WTC11 (cell line): ENCODE results near the gene FGD5. TPM values are rescaled to one million over a fixed set of nuclear protein-coding genes. Genes with fewer than 3 reads are reported as not detected.

ENCODE experiments used
- ATAC-seq: fragments of 200-7000 bp; cut with Tn5 transposase; 2 replicates; pipeline ENCODE4 v1.10.0; 2021; ENCODE audit warnings: mild to moderate bottlenecking, moderate library complexity
- CTCF ChIA-PET: fragments of 300-600 bp; sonication (Branson Sonifier 250); formaldehyde crosslinking; loops from one replicate; lab custom pipeline; 2021; ENCODE audit warnings: antibody characterized with exemption; lab: Charles Lee
- POLR2A ChIA-PET: fragments of 350-600 bp; sonication (Branson Sonifier 250); formaldehyde crosslinking; loops from one replicate; lab custom pipeline; 2021; ENCODE audit warnings: antibody characterized with exemption; lab: Charles Lee
- DNase-seq: peaks from one replicate; pipeline ENCODE4 v3.0.0; 2021; ENCODE audit warnings: low spot score
- H3K27ac Mint-ChIP-seq: 2 replicates; pipeline ENCODE4 v1.8.0; 2021; ENCODE audit warnings: mixed read lengths
- H3K27me3 Mint-ChIP-seq: 2 replicates; pipeline ENCODE4 v1.8.0; 2021; ENCODE audit warnings: low read depth, mild to moderate bottlenecking, moderate library complexity, mixed read lengths
- H3K36me3 Mint-ChIP-seq: 2 replicates; pipeline ENCODE4 v1.8.0; 2021; ENCODE audit warnings: mixed read lengths
- H3K4me1 Mint-ChIP-seq: 2 replicates; pipeline ENCODE4 v1.8.0; 2022; ENCODE audit warnings: mixed read lengths
- H3K4me3 Mint-ChIP-seq: 2 replicates; pipeline ENCODE4 v1.8.0; 2021; ENCODE audit warnings: mild to moderate bottlenecking, moderate library complexity, mixed read lengths
- H3K9me3 Mint-ChIP-seq: 2 replicates; pipeline ENCODE4 v1.8.0; 2021; ENCODE audit warnings: mixed read lengths
- IRF2 ChIP-seq: sonication (generic); formaldehyde crosslinking; IDR thresholded peaks from 2 replicates; pipeline ENCODE4 v1.8.0; 2022; ENCODE audit warnings: low read depth, missing genetic modification reagents, borderline replicate concordance
- JUN ChIP-seq: sonication (generic); formaldehyde crosslinking; IDR thresholded peaks from 2 replicates; pipeline ENCODE4 v1.8.0; 2023; ENCODE audit warnings: mild to moderate bottlenecking, missing genetic modification reagents
- MXD4 ChIP-seq: fragments of 250-450 bp; sonication (Bioruptor Pico); IDR thresholded peaks from 2 replicates; pipeline ENCODE4 v1.8.0; 2021; ENCODE audit warnings: mild to moderate bottlenecking, moderate library complexity, borderline replicate concordance
- MYBL2 ChIP-seq: sonication (generic); formaldehyde crosslinking; IDR thresholded peaks from 2 replicates; pipeline ENCODE4 v1.8.1; 2023; ENCODE audit warnings: mild to moderate bottlenecking, moderate library complexity, missing genetic modification reagents
- NFATC4 ChIP-seq: fragments of 250-450 bp; sonication (Bioruptor Pico); IDR thresholded peaks from 2 replicates; pipeline ENCODE4 v1.9.0; 2021; ENCODE audit warnings: mild to moderate bottlenecking
- RORB ChIP-seq: fragments of 250-450 bp; sonication (Bioruptor Pico); IDR thresholded peaks from 2 replicates; pipeline ENCODE4 v1.9.0; 2021; ENCODE audit warnings: mild to moderate bottlenecking
- SP1 ChIP-seq: sonication (generic); formaldehyde crosslinking; conservative IDR thresholded peaks from 2 replicates; pipeline ENCODE4 v1.8.1; 2022; ENCODE audit warnings: missing genetic modification reagents
- TEAD1 ChIP-seq: sonication (generic); formaldehyde crosslinking; IDR thresholded peaks from 2 replicates; pipeline ENCODE4 v1.8.0; 2022; ENCODE audit warnings: mild to moderate bottlenecking, missing genetic modification reagents
- TEAD4 ChIP-seq: sonication (generic); formaldehyde crosslinking; IDR thresholded peaks from 2 replicates; pipeline ENCODE4 v1.8.0; 2022; ENCODE audit warnings: mild to moderate bottlenecking, missing genetic modification reagents
- ZNF219 ChIP-seq: sonication (generic); formaldehyde crosslinking; IDR thresholded peaks from 2 replicates; pipeline ENCODE4 v1.8.0; 2023; ENCODE audit warnings: missing genetic modification reagents, mild to moderate bottlenecking, borderline replicate concordance
- ZNF671 ChIP-seq: fragments of 250-450 bp; sonication (Bioruptor Pico); IDR thresholded peaks from 2 replicates; pipeline ENCODE4 v1.8.0; 2021; ENCODE audit warnings: mild to moderate bottlenecking
- total RNA-seq: library from RNA; stranded (reverse); gene quantifications from 3 replicates; pipeline ENCODE4 v1.2.3, GENCODE V29; 2021
- TF ChIP-seq, protein P1 (sequence below): sonication (generic); formaldehyde crosslinking; IDR thresholded peaks from 2 replicates; pipeline ENCODE4 v1.8.1; 2023; ENCODE audit warnings: mild to moderate bottlenecking, missing genetic modification reagents, moderate library complexity
- TF ChIP-seq, protein P2 (sequence below): fragments of 250-450 bp; sonication (Bioruptor Pico); IDR thresholded peaks from 2 replicates; pipeline ENCODE4 v1.8.0; 2021; ENCODE audit warnings: mild to moderate bottlenecking
- TF ChIP-seq, protein P3 (sequence below): sonication (generic); formaldehyde crosslinking; IDR thresholded peaks from 2 replicates; pipeline ENCODE4 v1.8.0; 2022; ENCODE audit warnings: mild to moderate bottlenecking, missing genetic modification reagents
- TF ChIP-seq, protein P4 (sequence below): sonication (generic); formaldehyde crosslinking; IDR thresholded peaks from 2 replicates; pipeline ENCODE4 v1.8.1; 2023; ENCODE audit warnings: mild to moderate bottlenecking, missing genetic modification reagents
- TF ChIP-seq, protein P5 (sequence below): sonication (generic); formaldehyde crosslinking; IDR thresholded peaks from 2 replicates; pipeline ENCODE4 v1.8.0; 2022; ENCODE audit warnings: mild to moderate bottlenecking, missing genetic modification reagents
- TF ChIP-seq, protein P6 (sequence below): fragments of 250-450 bp; sonication (Bioruptor Pico); IDR thresholded peaks from 2 replicates; pipeline ENCODE4 v2.1.2; 2022; ENCODE audit warnings: mild to moderate bottlenecking, moderate library complexity
- TF ChIP-seq, protein P7 (sequence below): sonication (generic); formaldehyde crosslinking; IDR thresholded peaks from 2 replicates; pipeline ENCODE4 v1.8.0; 2023; ENCODE audit warnings: mild to moderate bottlenecking, missing genetic modification reagents

The FGD5 gene
- total RNA-seq, 1 experiment from 2014 or later, result 18.3 TPM

DNA sequence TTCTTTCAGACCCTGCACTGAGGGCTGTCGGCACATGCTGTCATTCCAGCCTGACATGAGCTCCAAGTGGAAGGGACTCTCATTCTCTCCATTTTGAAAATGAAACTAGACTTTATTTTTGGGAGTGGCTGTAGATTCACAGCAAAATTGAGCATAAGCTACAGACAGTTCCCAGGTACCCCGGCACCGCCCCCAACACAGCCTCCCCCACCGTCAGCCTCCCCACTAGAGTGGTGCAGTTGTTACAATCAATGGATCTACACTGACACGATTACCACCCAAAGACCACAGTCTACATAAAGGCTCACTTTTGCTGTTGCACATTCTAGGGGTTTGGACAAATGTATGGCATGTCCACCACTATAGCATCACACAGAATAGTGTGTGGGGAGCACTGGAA lies 29.5 kb upstream of the FGD5 start (continued):
- TF ChIP-seq, protein P1, sequence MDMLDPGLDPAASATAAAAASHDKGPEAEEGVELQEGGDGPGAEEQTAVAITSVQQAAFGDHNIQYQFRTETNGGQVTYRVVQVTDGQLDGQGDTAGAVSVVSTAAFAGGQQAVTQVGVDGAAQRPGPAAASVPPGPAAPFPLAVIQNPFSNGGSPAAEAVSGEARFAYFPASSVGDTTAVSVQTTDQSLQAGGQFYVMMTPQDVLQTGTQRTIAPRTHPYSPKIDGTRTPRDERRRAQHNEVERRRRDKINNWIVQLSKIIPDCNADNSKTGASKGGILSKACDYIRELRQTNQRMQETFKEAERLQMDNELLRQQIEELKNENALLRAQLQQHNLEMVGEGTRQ (CRISPR knock-in tag), result no peak
- no peak for TF ChIP-seq ZNF671 (CRISPR knock-in tag)
- TF ChIP-seq, protein P2, sequence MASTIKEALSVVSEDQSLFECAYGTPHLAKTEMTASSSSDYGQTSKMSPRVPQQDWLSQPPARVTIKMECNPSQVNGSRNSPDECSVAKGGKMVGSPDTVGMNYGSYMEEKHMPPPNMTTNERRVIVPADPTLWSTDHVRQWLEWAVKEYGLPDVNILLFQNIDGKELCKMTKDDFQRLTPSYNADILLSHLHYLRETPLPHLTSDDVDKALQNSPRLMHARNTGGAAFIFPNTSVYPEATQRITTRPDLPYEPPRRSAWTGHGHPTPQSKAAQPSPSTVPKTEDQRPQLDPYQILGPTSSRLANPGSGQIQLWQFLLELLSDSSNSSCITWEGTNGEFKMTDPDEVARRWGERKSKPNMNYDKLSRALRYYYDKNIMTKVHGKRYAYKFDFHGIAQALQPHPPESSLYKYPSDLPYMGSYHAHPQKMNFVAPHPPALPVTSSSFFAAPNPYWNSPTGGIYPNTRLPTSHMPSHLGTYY (CRISPR knock-in tag), result no peak
- TF ChIP-seq, all 79 proteins: peak for 0

DNA sequence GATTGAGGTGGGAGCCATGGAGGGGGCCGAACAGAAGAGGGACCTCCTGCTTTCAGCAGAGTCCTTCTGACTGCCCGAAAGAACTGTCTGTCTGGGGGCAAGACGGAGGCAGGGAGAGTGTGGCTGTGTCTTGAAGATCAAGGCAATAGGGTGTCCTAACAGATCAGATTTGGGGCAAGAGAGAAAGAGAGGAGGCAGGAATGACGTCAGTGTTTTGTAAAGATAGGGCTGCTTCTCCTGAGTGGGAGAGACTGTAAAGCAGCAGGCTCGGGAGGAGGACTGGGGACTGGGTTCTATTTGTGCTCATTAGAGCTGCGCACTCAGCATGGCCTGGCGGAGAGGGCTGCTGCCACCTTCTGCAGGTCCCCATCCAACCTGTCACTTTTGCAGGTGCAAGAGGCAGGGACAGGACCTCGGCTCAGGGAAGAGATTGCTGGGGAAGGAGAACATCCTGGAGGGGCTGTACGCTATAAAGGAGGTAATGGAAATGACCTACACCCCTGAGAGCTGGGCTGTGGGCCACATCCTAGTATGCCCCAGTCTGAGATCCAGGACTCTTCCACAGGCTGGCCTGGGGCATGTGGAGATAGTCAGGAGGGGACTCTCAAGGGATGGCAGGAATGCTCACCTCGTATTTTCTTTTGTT lies 29.0 kb upstream of the FGD5 start:
- ChIA-PET CTCF (interaction anchor here (0.6 to 6.9 kb wide), 12 partner anchors 8 to 204 kb away, joined by 3 to 74 read pairs (median 4); no protein-coding TSS in a partner anchor), POLR2A (no interaction called here)
- Mint-ChIP-seq H3K27me3 (no peaks in the 10 kb centered on the region), H3K36me3 (no peaks in the 10 kb centered on the region), H3K27ac (no peak overlapping the region), H3K9me3 (peaks cover 6% of the 10 kb centered on the region), H3K4me3 (no peak overlapping the region), H3K4me1 (peaks cover 5% of the 10 kb centered on the region)
- TF ChIP-seq ZNF219 (CRISPR knock-in tag) (no peak), RORB (no peak), JUN (CRISPR knock-in tag) (no peak), TEAD4 (CRISPR knock-in tag) (no peak), MXD4 (CRISPR knock-in tag) (no peak), NFATC4 (CRISPR knock-in tag) (no peak), MYBL2 (no peak), TEAD1 (CRISPR knock-in tag) (no peak), IRF2 (CRISPR knock-in tag) (no peak), SP1 (no peak)
- TF ChIP-seq, protein P3, sequence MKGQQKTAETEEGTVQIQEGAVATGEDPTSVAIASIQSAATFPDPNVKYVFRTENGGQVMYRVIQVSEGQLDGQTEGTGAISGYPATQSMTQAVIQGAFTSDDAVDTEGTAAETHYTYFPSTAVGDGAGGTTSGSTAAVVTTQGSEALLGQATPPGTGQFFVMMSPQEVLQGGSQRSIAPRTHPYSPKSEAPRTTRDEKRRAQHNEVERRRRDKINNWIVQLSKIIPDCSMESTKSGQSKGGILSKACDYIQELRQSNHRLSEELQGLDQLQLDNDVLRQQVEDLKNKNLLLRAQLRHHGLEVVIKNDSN (CRISPR knock-in tag), result no peak
- TF ChIP-seq, protein P4, sequence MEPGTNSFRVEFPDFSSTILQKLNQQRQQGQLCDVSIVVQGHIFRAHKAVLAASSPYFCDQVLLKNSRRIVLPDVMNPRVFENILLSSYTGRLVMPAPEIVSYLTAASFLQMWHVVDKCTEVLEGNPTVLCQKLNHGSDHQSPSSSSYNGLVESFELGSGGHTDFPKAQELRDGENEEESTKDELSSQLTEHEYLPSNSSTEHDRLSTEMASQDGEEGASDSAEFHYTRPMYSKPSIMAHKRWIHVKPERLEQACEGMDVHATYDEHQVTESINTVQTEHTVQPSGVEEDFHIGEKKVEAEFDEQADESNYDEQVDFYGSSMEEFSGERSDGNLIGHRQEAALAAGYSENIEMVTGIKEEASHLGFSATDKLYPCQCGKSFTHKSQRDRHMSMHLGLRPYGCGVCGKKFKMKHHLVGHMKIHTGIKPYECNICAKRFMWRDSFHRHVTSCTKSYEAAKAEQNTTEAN (CRISPR knock-in tag), result no peak
- TF ChIP-seq, protein P5, sequence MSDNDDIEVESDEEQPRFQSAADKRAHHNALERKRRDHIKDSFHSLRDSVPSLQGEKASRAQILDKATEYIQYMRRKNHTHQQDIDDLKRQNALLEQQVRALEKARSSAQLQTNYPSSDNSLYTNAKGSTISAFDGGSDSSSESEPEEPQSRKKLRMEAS, result no peak
- TF ChIP-seq, protein P6, sequence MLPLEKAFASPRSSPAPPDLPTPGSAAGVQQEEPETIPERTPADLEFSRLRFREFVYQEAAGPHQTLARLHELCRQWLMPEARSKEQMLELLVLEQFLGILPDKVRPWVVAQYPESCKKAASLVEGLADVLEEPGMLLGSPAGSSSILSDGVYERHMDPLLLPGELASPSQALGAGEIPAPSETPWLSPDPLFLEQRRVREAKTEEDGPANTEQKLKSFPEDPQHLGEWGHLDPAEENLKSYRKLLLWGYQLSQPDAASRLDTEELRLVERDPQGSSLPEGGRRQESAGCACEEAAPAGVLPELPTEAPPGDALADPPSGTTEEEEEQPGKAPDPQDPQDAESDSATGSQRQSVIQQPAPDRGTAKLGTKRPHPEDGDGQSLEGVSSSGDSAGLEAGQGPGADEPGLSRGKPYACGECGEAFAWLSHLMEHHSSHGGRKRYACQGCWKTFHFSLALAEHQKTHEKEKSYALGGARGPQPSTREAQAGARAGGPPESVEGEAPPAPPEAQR, result no peak
- TF ChIP-seq, protein P7, sequence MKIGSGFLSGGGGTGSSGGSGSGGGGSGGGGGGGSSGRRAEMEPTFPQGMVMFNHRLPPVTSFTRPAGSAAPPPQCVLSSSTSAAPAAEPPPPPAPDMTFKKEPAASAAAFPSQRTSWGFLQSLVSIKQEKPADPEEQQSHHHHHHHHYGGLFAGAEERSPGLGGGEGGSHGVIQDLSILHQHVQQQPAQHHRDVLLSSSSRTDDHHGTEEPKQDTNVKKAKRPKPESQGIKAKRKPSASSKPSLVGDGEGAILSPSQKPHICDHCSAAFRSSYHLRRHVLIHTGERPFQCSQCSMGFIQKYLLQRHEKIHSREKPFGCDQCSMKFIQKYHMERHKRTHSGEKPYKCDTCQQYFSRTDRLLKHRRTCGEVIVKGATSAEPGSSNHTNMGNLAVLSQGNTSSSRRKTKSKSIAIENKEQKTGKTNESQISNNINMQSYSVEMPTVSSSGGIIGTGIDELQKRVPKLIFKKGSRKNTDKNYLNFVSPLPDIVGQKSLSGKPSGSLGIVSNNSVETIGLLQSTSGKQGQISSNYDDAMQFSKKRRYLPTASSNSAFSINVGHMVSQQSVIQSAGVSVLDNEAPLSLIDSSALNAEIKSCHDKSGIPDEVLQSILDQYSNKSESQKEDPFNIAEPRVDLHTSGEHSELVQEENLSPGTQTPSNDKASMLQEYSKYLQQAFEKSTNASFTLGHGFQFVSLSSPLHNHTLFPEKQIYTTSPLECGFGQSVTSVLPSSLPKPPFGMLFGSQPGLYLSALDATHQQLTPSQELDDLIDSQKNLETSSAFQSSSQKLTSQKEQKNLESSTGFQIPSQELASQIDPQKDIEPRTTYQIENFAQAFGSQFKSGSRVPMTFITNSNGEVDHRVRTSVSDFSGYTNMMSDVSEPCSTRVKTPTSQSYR (CRISPR knock-in tag), result no peak
- DNase-seq (no peak), ATAC-seq (no peak)
